GM18868 (cell line): ENCODE measurements around the gene SERPINI1.

Experiments
- ATAC-seq: cut with Tn5 transposase; IDR thresholded peaks from one replicate; pipeline ENCODE4 v1.9.1; 2021; ENCODE audit warnings: mild to moderate bottlenecking, moderate library complexity; ENCODE audit not compliant: unreplicated experiment

SERPINI1 gene

GRCh38 chr3:167843481-167843880, 108.0 kb downstream of the SERPINI1 start:
- ATAC-seq = peak; percentile 9

GRCh38 chr3:167843886-167844285, 108.4 kb downstream of the SERPINI1 start:
- peak; percentile 52 for ATAC-seq

GRCh38 chr3:167844528-167844927, 109.0 kb downstream of the SERPINI1 start:
- ATAC-seq = no peak

GRCh38 chr3:167851171-167851570, 115.7 kb downstream of the SERPINI1 start:
- no peak for ATAC-seq

GRCh38 chr3:167851749-167852148, 116.2 kb downstream of the SERPINI1 start:
- no peak for ATAC-seq

- ATAC-seq = no peak
These were observed 116.7 kb downstream of the SERPINI1 start for GRCh38 chr3:167852216-167852615.

- ATAC-seq = no peak
These were observed 118.5 kb downstream of the SERPINI1 start for GRCh38 chr3:167854063-167854462.

GRCh38 chr3:167854846-167855245, 119.3 kb downstream of the SERPINI1 start:
- no peak for ATAC-seq

GRCh38 chr3:167855306-167855705, 119.8 kb downstream of the SERPINI1 start:
- no peak for ATAC-seq

GRCh38 chr3:167858865-167859264, 123.3 kb downstream of the SERPINI1 start:
- ATAC-seq = no peak

- ATAC-seq = no peak
These were observed 124.1 kb downstream of the SERPINI1 start for GRCh38 chr3:167859610-167860009.

GRCh38 chr3:167861649-167862048, 126.1 kb downstream of the SERPINI1 start:
- no peak for ATAC-seq

- ATAC-seq = no peak
These were observed 126.7 kb downstream of the SERPINI1 start for GRCh38 chr3:167862104-167862730.

GRCh38 chr3:167863811-167864551, 128.5 kb downstream of the SERPINI1 start:
- ATAC-seq = no peak

GRCh38 chr3:167864552-167864874, 129.0 kb downstream of the SERPINI1 start:
- ATAC-seq = no peak

GRCh38 chr3:167866331-167866730, 130.8 kb downstream of the SERPINI1 start:
- no peak for ATAC-seq

- no peak for ATAC-seq
These were observed 132.5 kb downstream of the SERPINI1 start for GRCh38 chr3:167867981-167868380.

GRCh38 chr3:167870181-167870580, 134.7 kb downstream of the SERPINI1 start:
- no peak for ATAC-seq

- no peak for ATAC-seq
These were observed 135.2 kb downstream of the SERPINI1 start for GRCh38 chr3:167870759-167871158.

- ATAC-seq = no peak
These were observed 136.5 kb downstream of the SERPINI1 start for GRCh38 chr3:167872032-167872431.

GRCh38 chr3:167872941-167873340, 137.4 kb downstream of the SERPINI1 start:
- no peak for ATAC-seq

- ATAC-seq = no peak
These were observed 139.3 kb downstream of the SERPINI1 start for GRCh38 chr3:167874671-167875372.
